Skin of body (tissue), 2 donors: ENCODE measurements around the gene PDIA5. TPM values are rescaled to one million over a fixed set of nuclear protein-coding genes. Genes with fewer than 3 reads are reported as not detected.

Experiments used
- DNase-seq: peaks from one replicate; lab custom pipeline; 2025; lab: John Stamatoyannopoulos, UW
- total RNA-seq: library from RNA; depleted of rRNA; stranded (reverse); fragments of >200 nt; gene quantifications from one replicate; pipeline ENCODE4 v1.2.3, GENCODE V29; 2014

PDIA5 gene
- total RNA-seq, 1 donor from 2014 or later: 17.9 TPM

DNA sequence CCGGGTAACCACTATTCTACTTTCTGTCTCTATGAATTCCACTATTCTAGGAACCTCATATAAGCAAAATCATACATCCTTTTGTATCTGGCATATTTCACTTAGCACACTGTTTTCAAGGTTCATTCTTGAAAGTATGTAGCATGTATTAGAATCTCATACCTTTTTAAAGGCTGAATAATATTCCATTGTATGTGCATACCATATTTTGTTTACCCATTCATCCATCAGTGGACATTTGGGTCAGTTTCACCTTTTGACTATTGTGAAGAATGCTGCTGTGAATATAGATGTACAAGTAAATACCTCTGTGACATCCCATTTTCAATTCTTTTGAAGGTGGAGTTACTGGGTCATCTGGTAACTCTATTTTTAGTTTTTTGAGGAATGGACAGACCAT, 98.3 kb downstream of the PDIA5 start:
- no peak for DNase-seq

- peak; percentile 66 for DNase-seq
Observed at GRCh38 chr3:123167686-123168085, 100.9 kb downstream of the PDIA5 start.

DNA sequence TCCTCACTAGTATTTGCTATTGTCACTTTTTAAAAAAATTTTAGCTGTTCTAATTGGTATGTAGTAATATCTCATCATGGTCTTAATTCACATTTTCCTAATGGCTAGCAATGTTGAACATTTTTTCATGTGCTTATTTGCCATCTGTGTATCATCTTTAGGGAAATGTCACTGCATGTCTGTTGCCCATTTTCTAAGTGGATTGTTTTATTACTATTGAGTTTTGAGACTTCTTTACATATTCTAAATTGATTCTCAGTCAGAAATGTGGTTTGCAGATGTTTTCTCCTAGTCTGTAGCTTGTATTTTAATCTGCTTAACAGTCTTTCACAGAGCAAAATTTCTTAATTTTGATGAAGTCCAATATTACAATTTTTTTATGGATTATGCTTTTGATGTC, 101.3 kb downstream of the PDIA5 start:
- peak; percentile 83 for DNase-seq

DNA sequence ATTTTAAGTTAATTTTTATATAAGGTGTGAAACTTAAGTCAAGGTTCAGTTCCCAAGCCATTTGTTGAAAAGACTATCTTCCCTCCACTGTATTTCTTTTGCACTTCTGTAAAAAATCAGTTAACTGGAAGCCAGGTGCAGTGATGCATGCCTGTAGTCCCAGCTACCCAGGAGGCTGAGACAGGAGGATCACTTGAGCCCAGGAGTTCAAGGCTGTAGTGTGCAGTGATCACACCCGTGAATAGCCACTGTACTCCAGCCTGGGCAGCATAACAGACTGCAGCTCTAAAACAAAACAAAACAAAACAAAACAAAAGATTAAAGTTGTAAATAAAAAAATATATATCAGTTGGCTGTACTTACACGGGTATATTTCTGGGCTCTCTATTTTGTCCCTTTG, 101.8 kb downstream of the PDIA5 start:
- DNase-seq: no peak

- DNase-seq: no peak
Observed at GRCh38 chr3:123169492-123169929, 102.7 kb downstream of the PDIA5 start.

DNA sequence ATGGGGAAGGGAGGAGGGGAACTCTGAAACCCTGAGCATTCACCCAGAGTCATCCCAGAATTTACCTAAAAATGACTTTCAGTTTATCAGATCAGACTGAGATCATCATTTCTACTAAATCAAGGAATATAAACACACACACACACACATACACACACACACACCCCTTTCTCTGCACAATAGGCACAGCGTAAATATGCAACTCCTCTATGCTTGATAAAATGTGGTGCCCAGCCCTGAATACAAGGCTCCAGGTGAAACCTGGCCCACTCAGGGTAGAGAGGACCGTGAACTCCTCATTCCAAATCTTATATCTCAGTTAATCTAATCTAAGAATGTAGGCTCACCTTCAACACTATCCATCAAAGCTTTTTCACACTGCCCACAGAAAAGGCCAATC, 103.1 kb downstream of the PDIA5 start:
- DNase-seq: no peak

DNA sequence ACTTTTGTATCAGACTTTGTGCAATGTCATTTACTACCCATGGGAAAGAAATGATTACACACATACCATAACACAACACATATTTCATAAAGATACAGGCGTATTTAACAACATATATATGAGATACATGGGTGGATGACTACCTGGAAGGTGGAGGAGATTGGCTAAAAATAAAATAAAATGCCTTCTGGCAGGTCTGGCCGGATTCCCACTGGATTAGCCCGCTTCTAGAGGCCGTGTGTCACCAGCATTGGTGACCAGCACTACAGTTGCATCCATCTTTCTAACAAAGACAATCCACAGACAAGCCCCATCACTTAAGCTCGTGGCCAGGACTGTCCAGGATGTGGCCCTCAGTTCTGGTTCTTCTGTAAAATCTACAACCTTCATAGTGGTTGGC, 114.0 kb downstream of the PDIA5 start:
- no peak for DNase-seq

GRCh38 chr3:123186695-123187094, 119.9 kb downstream of the PDIA5 start:
- DNase-seq: peak; percentile 9

DNA sequence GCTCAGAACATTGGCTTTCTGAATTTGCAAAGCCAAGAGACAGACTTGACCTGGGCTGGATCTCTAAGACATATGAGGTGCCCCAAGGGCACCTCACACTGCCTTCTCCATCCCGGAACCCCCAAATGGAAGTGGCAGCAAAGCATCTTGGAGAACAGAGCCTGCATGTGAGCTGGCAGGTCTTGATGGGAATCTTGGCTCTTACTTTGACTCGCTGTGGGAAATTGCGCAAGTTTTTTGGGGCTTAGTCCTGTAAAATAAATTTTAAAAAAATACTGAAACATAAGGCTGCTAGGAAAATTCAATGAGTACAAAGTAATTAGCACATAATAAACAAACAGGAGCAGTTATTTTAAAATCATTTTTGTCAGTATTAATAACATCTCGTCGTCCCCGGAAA, 121.2 kb downstream of the PDIA5 start:
- DNase-seq: no peak

GRCh38 chr3:123193448-123194101, 126.8 kb downstream of the PDIA5 start:
- DNase-seq: no peak

GRCh38 chr3:123194552-123194951, 127.7 kb downstream of the PDIA5 start:
- DNase-seq: no peak

- no peak for DNase-seq
Observed at GRCh38 chr3:123198372-123198771, 131.5 kb downstream of the PDIA5 start.

GRCh38 chr3:123201223-123201556, 134.4 kb downstream of the PDIA5 start:
- no peak for DNase-seq

GRCh38 chr3:123201557-123202427, 135.0 kb downstream of the PDIA5 start, which contains the start of gene SEC22A:
Gene SEC22A (plus strand): TSS chr3:123201943. CDS start chr3:123209218, 7,275 bp downstream.
- peak; percentile 93 for DNase-seq

- no peak for DNase-seq
Observed at GRCh38 chr3:123202451-123202850, 135.6 kb downstream of the PDIA5 start.

Other genes with a start within 250 kb of the PDIA5 start
- 8.6 TPM for gene SEMA5B, start 39.3 kb upstream of the PDIA5 start, total RNA-seq
- gene SEC22A, start 134.9 kb downstream of the PDIA5 start, total RNA-seq: 41.2 TPM